CD4-positive, CD25-positive, alpha-beta regulatory T cell (primary cell): ENCODE results near the gene CLCN3. TPM values are rescaled to one million over a fixed set of nuclear protein-coding genes. Genes with fewer than 3 reads are reported as not detected.
A peak's percentile ranks its signal among the peaks of the same experiment; 100 is the strongest.

Experiments used
- ATAC-seq, 2 donors: fragments of 150-1000 bp; cut with Tn5 transposase; one replicate each; pipeline ENCODE4 v1.10.0; 2021; ENCODE audit warnings: low read depth in 2 of 2, moderate number of reproducible peaks in 2 of 2, moderate library complexity in 1 of 2
- DNase-seq, 3 donors: peaks; one replicate each; pipeline versions ENCODE4 v3.0.0 to v3.0.0-alpha.2; 2012 to 2022; ENCODE audit warnings: mixed read lengths in 1 of 3
- H3K27ac ChIP-seq: one replicate; pipeline ENCODE4 v1.7.0; 2013; ENCODE audit warnings: mild to moderate bottlenecking, low read length; ENCODE audit not compliant: insufficient read depth, poor library complexity, severe bottlenecking
- H3K27me3 ChIP-seq: one replicate; pipeline ENCODE4 v1.7.0; 2013; ENCODE audit warnings: low read length; ENCODE audit not compliant: control insufficient read depth, insufficient read depth
- H3K36me3 ChIP-seq: one replicate; pipeline ENCODE4 v1.7.0; 2013; ENCODE audit warnings: mild to moderate bottlenecking, low read length, moderate library complexity; ENCODE audit not compliant: control insufficient read depth, insufficient read depth
- H3K4me1 ChIP-seq: 2 replicates; pipeline ENCODE4 v1.7.0; 2013; ENCODE audit warnings: mild to moderate bottlenecking, low read length; ENCODE audit not compliant: insufficient read depth, control insufficient read depth, poor library complexity, severe bottlenecking
- H3K4me3 ChIP-seq: one replicate; pipeline ENCODE4 v1.7.0; 2013; ENCODE audit warnings: low read depth, mild to moderate bottlenecking, low read length, moderate library complexity
- H3K9me3 ChIP-seq, 2 experiments: 1 replicate in 1 of 2; 2 replicates in 1 of 2; pipeline ENCODE4 v1.7.0; 2013; ENCODE audit warnings: low read length in 2 of 2, mild to moderate bottlenecking in 1 of 2, moderate library complexity in 1 of 2; ENCODE audit not compliant: control insufficient read depth in 2 of 2
- H3K27ac Mint-ChIP-seq, 3 donors: one replicate each; pipeline ENCODE4 v1.8.0; 2020 to 2022; ENCODE audit warnings: mild to moderate bottlenecking in 3 of 3, mixed read lengths in 3 of 3, moderate library complexity in 2 of 3
- H3K27me3 Mint-ChIP-seq: one replicate; pipeline ENCODE4 v1.8.0; 2022; ENCODE audit warnings: mild to moderate bottlenecking, mixed read lengths
- H3K36me3 Mint-ChIP-seq: one replicate; pipeline ENCODE4 v1.8.0; 2020; ENCODE audit warnings: mixed read lengths
- H3K4me1 Mint-ChIP-seq, 4 donors: one replicate each; pipeline ENCODE4 v1.8.0; 2020 to 2022; ENCODE audit warnings: mixed read lengths in 4 of 4, mild to moderate bottlenecking in 1 of 4
- H3K4me3 Mint-ChIP-seq, 4 donors: one replicate each; pipeline ENCODE4 v1.8.0; 2020 to 2022; ENCODE audit warnings: mild to moderate bottlenecking in 4 of 4, mixed read lengths in 4 of 4, moderate library complexity in 3 of 4
- H3K9me3 Mint-ChIP-seq, 7 donors: one replicate each; pipeline ENCODE4 v1.8.0; 2020 to 2022; ENCODE audit warnings: mixed read lengths in 7 of 7, mild to moderate bottlenecking in 3 of 7, moderate library complexity in 2 of 7
- polyA plus RNA-seq, 4 donors: library from polyadenylated mRNA; unstranded; fragments of 300-500 nt; fragmentation: Illumina TruSeq; gene quantifications; one replicate each; pipeline ENCODE4 v1.2.3, GENCODE V29; 2021
- total RNA-seq: library from RNA; stranded (reverse); gene quantifications from one replicate; pipeline ENCODE4 v1.2.3, GENCODE V29; 2022

The CLCN3 gene
- total and polyA plus RNA-seq, 5 donors from 2014 or later: 6.3 to 17.0 (median 9.8) TPM

DNA sequence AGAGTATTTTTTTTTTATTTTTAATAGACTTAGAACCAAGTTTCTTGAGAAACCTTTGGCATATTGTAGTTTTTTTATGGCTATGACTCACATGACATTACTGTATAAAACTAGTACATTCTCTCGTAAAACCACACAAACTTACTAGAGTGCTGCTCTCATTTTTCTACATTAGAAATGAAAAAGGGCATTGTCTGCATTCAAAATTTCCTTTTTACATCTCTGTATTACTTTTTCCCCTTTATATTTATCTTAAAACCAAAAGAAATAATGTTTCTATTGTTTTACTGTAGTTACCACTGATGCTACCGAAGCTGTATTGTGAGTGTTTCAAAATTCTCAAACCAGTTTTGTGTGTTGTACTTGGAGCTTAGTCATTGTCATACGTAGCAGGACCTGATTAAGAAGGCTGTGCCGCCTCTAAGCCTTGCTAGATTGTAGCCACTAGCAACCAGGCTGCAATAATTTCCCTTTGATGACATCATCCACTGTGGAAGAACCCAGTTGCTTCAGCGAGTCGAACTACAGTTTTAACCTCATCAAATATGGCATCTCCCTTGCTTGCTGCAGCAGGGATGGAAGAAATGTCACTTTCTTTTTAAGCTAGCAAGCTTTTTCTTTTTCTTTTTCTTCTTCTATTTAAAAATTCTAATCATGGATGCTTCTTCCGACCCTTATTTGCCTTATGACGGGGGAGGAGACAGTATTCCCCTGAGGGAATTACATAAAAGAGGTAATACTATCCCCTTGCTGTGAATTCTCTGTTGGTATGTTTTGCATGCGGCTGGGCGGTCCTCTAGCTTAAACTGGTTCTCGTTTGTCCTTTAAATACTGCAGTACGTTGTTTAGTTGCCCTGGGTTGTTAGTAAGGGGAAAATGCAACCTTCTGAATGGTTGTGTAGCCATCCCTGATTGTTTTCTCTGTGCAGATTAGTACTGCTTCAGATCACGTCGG, 39.6 kb downstream of the CLCN3 start:
- Mint-ChIP-seq H3K27ac (peak overlapping the region; percentile 84 to 91 (median 89)), H3K27me3 (no peaks in the 10 kb centered on the region), H3K9me3 (no peaks in the 10 kb centered on the region), H3K36me3 (peaks cover 4% of the 10 kb centered on the region), H3K4me3 (peak overlapping the region; percentile 9 to 83 (median 67)), H3K4me1 (peaks cover 22 to 37% (median 34%) of the 10 kb centered on the region in 4 donors)
- peak; percentile 99 to 100 for ATAC-seq
- Histone ChIP-seq H3K27ac (peak overlapping the region; percentile 72), H3K36me3 (peaks cover 4% of the 10 kb centered on the region), H3K9me3 (no peaks in the 10 kb centered on the region), H3K4me1 (peaks cover 18% of the 10 kb centered on the region), H3K4me3 (peak overlapping the region; percentile 75), H3K27me3 (no peaks in the 10 kb centered on the region)
- DNase-seq: peak; percentile 59 to 88 (median 79)

DNA sequence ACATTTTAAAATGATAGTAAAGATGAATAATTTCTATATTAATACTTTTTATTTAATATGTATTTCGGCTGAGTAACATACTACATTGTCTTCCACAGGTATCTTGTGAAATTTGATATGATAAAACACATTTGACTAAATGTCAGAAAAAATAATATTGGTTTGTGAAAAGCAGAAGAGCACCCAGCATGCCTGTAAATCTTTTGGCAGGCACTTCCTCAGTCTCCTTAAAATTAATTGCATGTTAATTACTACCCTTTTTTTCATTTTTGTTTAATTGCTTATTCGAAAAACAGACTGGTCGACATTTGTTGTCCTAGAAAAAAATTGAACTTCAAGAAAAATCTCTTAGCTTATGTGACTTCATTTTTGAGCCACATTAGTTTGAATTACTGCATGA, 40.6 kb downstream of the CLCN3 start:
- no peaks in the 10 kb centered on the region for H3K9me3 ChIP-seq
- no peaks in the 10 kb centered on the region for H3K9me3 Mint-ChIP-seq
- no peak overlapping the region for H3K4me3 ChIP-seq
- no peaks in the 10 kb centered on the region for H3K27me3 Mint-ChIP-seq
- DNase-seq: no peak
- H3K36me3 ChIP-seq: peaks cover 4% of the 10 kb centered on the region
- peaks cover 30 to 45% (median 42%) of the 10 kb centered on the region in 4 donors for H3K4me1 Mint-ChIP-seq
- H3K4me1 ChIP-seq: peaks cover 25% of the 10 kb centered on the region
- peak overlapping the region; percentile 72 for H3K27ac ChIP-seq
- ATAC-seq: no peak
- H3K4me3 Mint-ChIP-seq: peak overlapping the region in 1 of 4 donors; percentile 16
- peaks cover 10% of the 10 kb centered on the region for H3K36me3 Mint-ChIP-seq
- H3K27me3 ChIP-seq: no peaks in the 10 kb centered on the region
- no peak overlapping the region for H3K27ac Mint-ChIP-seq

DNA sequence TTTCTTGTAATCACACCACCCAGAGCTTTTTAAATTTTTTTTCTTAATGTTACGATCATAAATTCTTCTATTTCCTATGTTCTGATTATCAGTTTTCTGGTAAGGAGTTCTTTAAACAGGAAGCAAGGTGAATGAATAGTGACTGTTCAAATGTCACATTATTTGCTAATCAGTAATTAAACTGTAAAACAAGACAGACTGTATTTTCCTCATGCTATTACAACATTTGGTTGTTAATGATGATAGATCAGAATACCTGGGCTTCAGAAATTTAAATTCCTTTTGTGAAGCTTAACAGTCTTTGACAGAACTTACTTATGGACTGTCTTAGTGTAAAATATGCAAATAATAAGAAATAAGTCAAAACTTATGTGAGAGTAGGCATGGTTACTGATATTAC, 41.4 kb downstream of the CLCN3 start:
- Mint-ChIP-seq H3K4me1 (peaks cover 31 to 48% (median 43%) of the 10 kb centered on the region in 4 donors), H3K9me3 (peaks cover 0 to 7% (median 0%) of the 10 kb centered on the region in 7 donors), H3K4me3 (no peak overlapping the region), H3K36me3 (peaks cover 14% of the 10 kb centered on the region), H3K27me3 (no peaks in the 10 kb centered on the region), H3K27ac (peak overlapping the region in 1 of 3 donors; percentile 14)
- H3K36me3 ChIP-seq: peaks cover under 1% of the 10 kb centered on the region
- ATAC-seq (no peak), DNase-seq (no peak)
- no peaks in the 10 kb centered on the region for H3K9me3 ChIP-seq
- H3K27ac ChIP-seq: no peak overlapping the region
- peaks cover 25% of the 10 kb centered on the region for H3K4me1 ChIP-seq
- no peaks in the 10 kb centered on the region for H3K27me3 ChIP-seq
- no peak overlapping the region for H3K4me3 ChIP-seq

DNA sequence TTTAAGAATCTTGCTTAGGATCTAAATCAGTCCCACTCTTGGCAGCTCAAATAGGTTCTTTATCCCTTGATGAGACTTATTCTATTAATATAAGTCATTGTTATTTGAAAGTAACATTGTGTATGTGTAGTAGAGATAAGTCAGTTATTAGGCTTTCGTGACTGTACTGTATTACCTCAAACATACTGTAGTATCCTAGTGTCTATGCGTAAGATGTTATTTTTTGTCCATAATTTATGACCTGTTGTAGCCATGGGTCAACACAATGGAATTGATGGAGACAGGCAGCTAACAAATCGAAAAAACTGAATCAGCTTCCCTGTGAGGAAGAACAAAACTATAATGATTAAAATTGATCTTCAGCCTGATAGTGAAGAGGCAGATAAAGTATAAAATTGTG, 41.8 kb downstream of the CLCN3 start:
- no peak for ATAC-seq
- Mint-ChIP-seq H3K27me3 (no peaks in the 10 kb centered on the region), H3K4me3 (no peak overlapping the region), H3K4me1 (peaks cover 31 to 48% (median 43%) of the 10 kb centered on the region in 4 donors), H3K9me3 (peaks cover 0 to 7% (median 0%) of the 10 kb centered on the region in 7 donors), H3K27ac (no peak overlapping the region), H3K36me3 (peaks cover 14% of the 10 kb centered on the region)
- Histone ChIP-seq H3K4me1 (peaks cover 25% of the 10 kb centered on the region), H3K4me3 (no peak overlapping the region), H3K27me3 (no peaks in the 10 kb centered on the region), H3K36me3 (peaks cover 3% of the 10 kb centered on the region), H3K27ac (no peak overlapping the region), H3K9me3 (no peaks in the 10 kb centered on the region)
- DNase-seq: no peak

DNA sequence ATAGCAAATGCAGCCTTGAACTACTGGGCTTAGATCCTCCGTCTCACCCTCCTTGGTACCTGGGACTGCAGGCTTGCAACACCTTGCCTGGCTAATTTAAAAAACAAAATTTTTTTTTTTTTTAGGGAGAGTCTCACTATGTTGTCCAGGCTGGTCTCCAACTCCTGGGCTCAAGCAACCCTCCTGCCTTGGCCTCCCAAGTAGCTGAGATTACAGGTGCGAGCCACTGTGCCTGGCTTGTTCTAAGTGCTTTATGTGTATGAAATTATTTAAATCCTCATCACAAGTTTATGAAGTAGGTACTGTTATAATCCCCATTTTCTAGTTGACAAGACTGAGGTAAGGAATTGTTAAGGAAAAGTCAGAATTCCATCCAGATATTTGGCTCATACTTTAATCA, 43.0 kb downstream of the CLCN3 start:
- peaks cover 25% of the 10 kb centered on the region for H3K4me1 ChIP-seq
- Mint-ChIP-seq H3K27ac (peak overlapping the region in 1 of 3 donors; percentile 69), H3K9me3 (peaks cover 0 to 7% (median 0%) of the 10 kb centered on the region in 7 donors), H3K27me3 (no peaks in the 10 kb centered on the region), H3K4me1 (peaks cover 27 to 44% (median 41%) of the 10 kb centered on the region in 4 donors), H3K36me3 (peaks cover 23% of the 10 kb centered on the region), H3K4me3 (no peak overlapping the region)
- H3K27ac ChIP-seq: no peak overlapping the region
- ATAC-seq: no peak
- no peaks in the 10 kb centered on the region for H3K27me3 ChIP-seq
- no peak overlapping the region for H3K4me3 ChIP-seq
- peaks cover 3% of the 10 kb centered on the region for H3K36me3 ChIP-seq
- no peak for DNase-seq
- no peaks in the 10 kb centered on the region for H3K9me3 ChIP-seq

DNA sequence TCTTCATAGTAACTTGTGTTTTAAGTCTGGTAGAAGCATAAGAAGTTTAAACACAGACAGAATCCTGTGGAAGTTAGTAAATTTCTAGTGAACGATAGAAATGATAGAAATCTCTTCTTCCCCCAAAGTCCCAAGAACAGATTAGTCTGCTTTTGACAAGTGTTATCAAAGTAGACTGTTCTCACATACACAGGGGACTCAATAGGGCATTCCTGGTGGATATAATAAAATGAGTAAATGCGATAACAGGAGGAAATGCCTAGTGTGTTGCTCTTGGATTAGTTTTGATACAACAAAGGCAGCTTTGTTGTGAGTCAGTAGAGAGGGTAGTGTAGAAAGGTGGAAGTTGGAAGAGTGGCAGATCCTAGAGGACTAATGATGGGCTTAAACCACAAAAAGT, 43.5 kb downstream of the CLCN3 start:
- Mint-ChIP-seq H3K27me3 (no peaks in the 10 kb centered on the region), H3K9me3 (peaks cover 0 to 7% (median 0%) of the 10 kb centered on the region in 7 donors), H3K4me1 (peaks cover 29 to 45% (median 41%) of the 10 kb centered on the region in 4 donors), H3K36me3 (peaks cover 26% of the 10 kb centered on the region), H3K27ac (peak overlapping the region in 1 of 3 donors; percentile 69), H3K4me3 (no peak overlapping the region)
- peaks cover 3% of the 10 kb centered on the region for H3K36me3 ChIP-seq
- no peak overlapping the region for H3K27ac ChIP-seq
- H3K27me3 ChIP-seq: no peaks in the 10 kb centered on the region
- no peaks in the 10 kb centered on the region for H3K9me3 ChIP-seq
- H3K4me1 ChIP-seq: peaks cover 25% of the 10 kb centered on the region
- H3K4me3 ChIP-seq: no peak overlapping the region
- DNase-seq (no peak), ATAC-seq (no peak)

DNA sequence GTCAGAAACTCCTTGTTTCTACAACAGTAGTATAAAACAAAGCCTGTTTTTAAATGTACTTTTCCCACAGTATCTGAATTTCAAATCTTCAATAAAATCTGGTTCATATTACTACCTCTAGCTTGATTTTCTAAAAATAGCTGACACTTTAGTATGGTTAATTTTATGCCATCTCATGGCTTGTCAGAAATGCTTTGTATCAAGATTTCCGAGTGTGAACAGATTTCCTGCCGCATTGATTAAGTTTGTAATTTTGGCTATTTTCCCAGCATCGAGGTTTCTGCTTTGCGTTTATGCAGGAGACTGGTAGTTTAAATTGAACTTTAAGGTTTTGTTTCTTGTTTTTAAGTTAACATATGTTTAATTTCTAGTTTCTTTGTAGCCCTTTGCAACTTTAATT, 44.2 kb downstream of the CLCN3 start:
- no peak overlapping the region for H3K4me3 Mint-ChIP-seq

More for the DNA sequence above, 44.2 kb downstream of the CLCN3 start:
- no peaks in the 10 kb centered on the region for H3K27me3 ChIP-seq
- peak overlapping the region in 1 of 3 donors; percentile 42 for H3K27ac Mint-ChIP-seq
- ATAC-seq (no peak), DNase-seq (no peak)
- peaks cover 3% of the 10 kb centered on the region for H3K36me3 ChIP-seq
- no peaks in the 10 kb centered on the region for H3K27me3 Mint-ChIP-seq
- no peaks in the 10 kb centered on the region for H3K9me3 ChIP-seq
- peaks cover 32% of the 10 kb centered on the region for H3K36me3 Mint-ChIP-seq
- peaks cover 0 to 7% (median 0%) of the 10 kb centered on the region in 7 donors for H3K9me3 Mint-ChIP-seq
- H3K4me3 ChIP-seq: no peak overlapping the region
- peaks cover 19% of the 10 kb centered on the region for H3K4me1 ChIP-seq
- H3K4me1 Mint-ChIP-seq: peaks cover 34 to 43% (median 40%) of the 10 kb centered on the region in 4 donors
- no peak overlapping the region for H3K27ac ChIP-seq
